ENCODE measurements around the gene RPS19. TPM values are rescaled to one million over a fixed set of nuclear protein-coding genes. Genes with fewer than 3 reads are reported as not detected.

The RPS19 gene
- total and polyA plus RNA-seq, 9 donors: 2,442 to 4,411 (median 2,569) TPM

- Histone ChIP-seq H3K9me3 (replicated peaks; ENCODE audit: control insufficient read depth, low read depth, low read length) (no peaks in the 10 kb centered on the region), H3K27ac (ENCODE audit: low read length) (no peak overlapping the region), H3K36me3 (ENCODE audit: control insufficient read depth, insufficient read depth, low read length) (no peaks in the 10 kb centered on the region), H3K27me3 (ENCODE audit: control insufficient read depth, insufficient read depth, low read length) (peaks cover 9% of the 10 kb centered on the region), H3K4me1 (ENCODE audit: control insufficient read depth, insufficient read depth, low read length) (no peaks in the 10 kb centered on the region), H3K4me3 (ENCODE audit: low read length) (no peak overlapping the region)
- no peak for DNase-seq
- WGBS (ENCODE audit: insufficient coverage): 76% methylated on average over 3 of the region's 13 CpGs
These were observed 21.9 kb upstream of the RPS19 start for GRCh38 chr19:41837981-41838708.

DNA sequence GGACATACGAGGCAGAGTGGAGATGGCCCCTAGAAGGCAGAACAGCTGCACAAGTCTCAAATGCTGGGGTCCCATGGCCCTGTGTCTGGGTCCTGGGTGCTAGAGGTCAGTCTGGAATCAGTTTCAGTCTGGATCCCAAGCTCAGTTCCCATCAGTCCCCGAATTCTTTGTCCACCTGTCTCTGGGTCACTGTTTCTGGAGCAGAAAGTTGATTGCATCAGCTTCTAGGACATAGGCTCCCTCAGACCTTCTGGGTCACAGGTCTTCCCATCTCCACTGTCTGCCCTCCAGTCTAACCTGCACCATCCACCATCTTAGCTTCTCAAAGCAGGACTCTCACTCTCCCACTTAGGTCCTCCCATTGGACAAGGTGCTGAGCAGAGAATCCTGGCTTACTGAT lies 20.8 kb upstream of the RPS19 start:
- Histone ChIP-seq H3K27me3 (ENCODE audit: control insufficient read depth, insufficient read depth, low read length) (peaks cover 9% of the 10 kb centered on the region), H3K36me3 (ENCODE audit: control insufficient read depth, insufficient read depth, low read length) (no peaks in the 10 kb centered on the region), H3K4me1 (ENCODE audit: control insufficient read depth, insufficient read depth, low read length) (no peaks in the 10 kb centered on the region), H3K27ac (ENCODE audit: low read length) (no peak overlapping the region), H3K9me3 (replicated peaks; ENCODE audit: control insufficient read depth, low read depth, low read length) (no peaks in the 10 kb centered on the region), H3K4me3 (ENCODE audit: low read length) (no peak overlapping the region)
- DNase-seq: no peak
- 59% methylated on average over 2 of the region's 2 CpGs for WGBS (ENCODE audit: insufficient coverage)

DNA sequence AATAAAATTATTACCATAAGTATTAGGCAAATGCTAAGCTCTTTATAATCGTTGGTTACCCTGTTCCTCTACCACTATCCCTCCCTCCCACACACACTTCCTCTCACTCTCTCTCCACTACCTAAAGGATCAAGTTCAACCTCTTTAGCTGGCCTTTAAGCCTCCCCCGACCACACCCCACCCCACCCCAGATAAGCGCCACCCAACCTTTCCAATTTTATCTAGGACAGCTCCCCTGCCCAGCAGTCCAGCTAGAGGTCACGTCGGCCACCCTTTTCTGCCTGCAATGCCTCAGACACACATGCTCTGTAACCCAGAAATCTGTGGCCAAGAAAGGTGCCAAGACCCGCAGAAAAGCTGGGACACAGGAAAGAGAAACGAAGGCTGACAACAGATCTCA lies 16.7 kb upstream of the RPS19 start:
- Histone ChIP-seq H3K4me3 (ENCODE audit: low read length) (no peak overlapping the region), H3K36me3 (ENCODE audit: control insufficient read depth, insufficient read depth, low read length) (no peaks in the 10 kb centered on the region), H3K27me3 (ENCODE audit: control insufficient read depth, insufficient read depth, low read length) (peaks cover 5% of the 10 kb centered on the region), H3K4me1 (ENCODE audit: control insufficient read depth, insufficient read depth, low read length) (no peaks in the 10 kb centered on the region), H3K9me3 (replicated peaks; ENCODE audit: control insufficient read depth, low read depth, low read length) (no peaks in the 10 kb centered on the region), H3K27ac (ENCODE audit: low read length) (no peak overlapping the region)
- 65% methylated on average over 7 of the region's 7 CpGs for WGBS (ENCODE audit: insufficient coverage)
- DNase-seq: no peak

- WGBS (ENCODE audit: insufficient coverage): 76% methylated on average over 30 of the region's 30 CpGs
- Histone ChIP-seq H3K9me3 (replicated peaks; ENCODE audit: control insufficient read depth, low read depth, low read length) (no peaks in the 10 kb centered on the region), H3K4me3 (ENCODE audit: low read length) (no peak within 1 kb of the TSS), H3K27ac (ENCODE audit: low read length) (no peak within 1 kb of the TSS), H3K4me1 (ENCODE audit: control insufficient read depth, insufficient read depth, low read length) (no peaks in the 10 kb centered on the region), H3K27me3 (ENCODE audit: control insufficient read depth, insufficient read depth, low read length) (no peaks in the 10 kb centered on the region), H3K36me3 (ENCODE audit: control insufficient read depth, insufficient read depth, low read length) (no peaks in the 10 kb centered on the region)
- no peak for DNase-seq
These were observed 15.5 kb upstream of the RPS19 start, which contains the start of gene LYPD4 for GRCh38 chr19:41844601-41845000. Gene LYPD4 (minus strand): TSS chr19:41844683. CDS start chr19:41839285, 5,398 bp downstream.

DNA sequence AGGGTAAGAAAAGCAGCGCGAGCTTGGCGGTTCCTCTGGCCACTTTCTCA lies 15.2 kb upstream of the RPS19 start, which contains the start of gene DMRTC2:
DMRTC2 (plus strand) TSS at position 42 of the 50 bp plus-strand sequence. CDS start 2,387 bp downstream, outside the sequence.
- WGBS (ENCODE audit: insufficient coverage): no CpG with 5 or more reads among the region's 3 CpGs
- H3K27me3 ChIP-seq (ENCODE audit: control insufficient read depth, insufficient read depth, low read length): no peaks in the 10 kb centered on the region

GRCh38 chr19:41845051-41845590 lies 14.9 kb upstream of the RPS19 start:
- Histone ChIP-seq H3K27me3 (ENCODE audit: control insufficient read depth, insufficient read depth, low read length) (no peaks in the 10 kb centered on the region), H3K27ac (ENCODE audit: low read length) (no peak overlapping the region), H3K4me3 (ENCODE audit: low read length) (no peak overlapping the region), H3K9me3 (replicated peaks; ENCODE audit: control insufficient read depth, low read depth, low read length) (no peaks in the 10 kb centered on the region), H3K36me3 (ENCODE audit: control insufficient read depth, insufficient read depth, low read length) (no peaks in the 10 kb centered on the region), H3K4me1 (ENCODE audit: control insufficient read depth, insufficient read depth, low read length) (no peaks in the 10 kb centered on the region)
- DNase-seq: no peak
- WGBS (ENCODE audit: insufficient coverage): 92% methylated on average over 7 of the region's 23 CpGs

More for the DNA sequence above, 15.2 kb upstream of the RPS19 start, which contains the start of gene DMRTC2:
- Histone ChIP-seq H3K9me3 (replicated peaks; ENCODE audit: control insufficient read depth, low read depth, low read length) (no peaks in the 10 kb centered on the region), H3K4me1 (ENCODE audit: control insufficient read depth, insufficient read depth, low read length) (no peaks in the 10 kb centered on the region), H3K27ac (ENCODE audit: low read length) (no peak within 1 kb of the TSS), H3K36me3 (ENCODE audit: control insufficient read depth, insufficient read depth, low read length) (no peaks in the 10 kb centered on the region), H3K4me3 (ENCODE audit: low read length) (no peak within 1 kb of the TSS)
- no peak for DNase-seq

DNA sequence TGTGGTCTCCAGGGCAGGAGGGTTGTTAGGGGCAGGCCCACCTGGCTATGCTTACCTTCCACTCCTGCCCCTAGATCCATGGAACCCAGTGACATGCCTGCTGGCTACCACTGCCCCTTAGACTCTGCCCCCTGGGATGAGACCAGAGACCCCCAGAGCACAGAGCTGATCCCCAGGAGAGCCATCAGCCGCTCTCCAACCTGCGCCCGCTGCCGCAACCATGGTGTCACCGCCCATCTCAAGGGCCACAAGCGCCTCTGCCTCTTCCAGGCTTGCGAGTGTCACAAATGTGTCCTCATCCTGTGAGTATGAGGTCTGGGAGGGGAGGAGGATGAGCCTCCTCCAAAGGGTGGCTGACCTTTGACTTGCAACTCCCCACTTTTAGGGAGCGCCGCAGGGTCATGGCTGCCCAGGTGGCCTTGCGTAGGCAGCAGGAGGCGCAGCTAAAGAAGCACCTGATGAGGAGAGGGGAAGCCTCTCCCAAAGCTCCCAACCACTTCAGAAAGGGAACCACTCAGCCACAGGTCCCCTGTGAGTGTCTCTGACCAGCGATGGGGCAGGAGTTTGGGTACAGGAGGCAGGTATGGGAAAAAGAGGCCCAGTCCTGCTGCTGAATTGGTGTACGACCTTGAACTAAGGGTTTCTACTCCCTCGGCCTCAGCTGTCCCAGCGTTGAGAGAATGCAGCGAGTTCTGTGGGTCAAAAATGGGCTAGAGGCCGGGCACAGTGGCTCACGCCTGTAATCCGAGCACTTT lies 12.5 kb upstream of the RPS19 start:
- no peaks in the 10 kb centered on the region for H3K36me3 ChIP-seq (ENCODE audit: control insufficient read depth, insufficient read depth, low read length)
- 86% methylated on average over 8 of the region's 19 CpGs for WGBS (ENCODE audit: insufficient coverage)
- no peak overlapping the region for H3K27ac ChIP-seq (ENCODE audit: low read length)
- H3K9me3 ChIP-seq (replicated peaks; ENCODE audit: control insufficient read depth, low read depth, low read length): no peaks in the 10 kb centered on the region
- H3K4me1 ChIP-seq (ENCODE audit: control insufficient read depth, insufficient read depth, low read length): no peaks in the 10 kb centered on the region
- H3K4me3 ChIP-seq (ENCODE audit: low read length): no peak overlapping the region
- DNase-seq: no peak
- peaks cover 7% of the 10 kb centered on the region for H3K27me3 ChIP-seq (ENCODE audit: control insufficient read depth, insufficient read depth, low read length)

DNA sequence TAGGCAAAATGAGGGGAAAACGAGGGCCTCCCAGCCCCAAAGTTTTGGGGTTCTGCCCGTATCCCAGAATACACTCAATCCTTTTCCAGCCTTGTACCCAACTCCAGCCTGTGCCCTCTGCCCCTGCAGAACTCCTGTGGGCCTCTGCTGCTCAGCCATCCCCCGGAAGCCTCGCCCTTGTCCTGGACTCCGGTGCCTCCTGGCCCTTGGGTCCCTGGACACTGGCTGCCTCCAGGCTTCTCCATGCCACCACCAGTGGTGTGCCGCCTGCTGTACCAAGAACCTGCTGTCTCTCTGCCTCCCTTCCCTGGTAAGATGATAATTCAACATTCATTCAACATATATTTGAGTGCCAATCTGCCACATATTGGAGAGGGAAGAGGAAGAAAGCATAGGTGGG lies 11.4 kb upstream of the RPS19 start:
- DNase-seq: no peak
- WGBS (ENCODE audit: insufficient coverage): 85% methylated on average over 5 of the region's 6 CpGs
- no peak overlapping the region for H3K4me3 ChIP-seq (ENCODE audit: low read length)
- H3K27me3 ChIP-seq (ENCODE audit: control insufficient read depth, insufficient read depth, low read length): peaks cover 10% of the 10 kb centered on the region
- no peak overlapping the region for H3K27ac ChIP-seq (ENCODE audit: low read length)
- no peaks in the 10 kb centered on the region for H3K9me3 ChIP-seq (replicated peaks; ENCODE audit: control insufficient read depth, low read depth, low read length)
- H3K36me3 ChIP-seq (ENCODE audit: control insufficient read depth, insufficient read depth, low read length): no peaks in the 10 kb centered on the region
- no peaks in the 10 kb centered on the region for H3K4me1 ChIP-seq (ENCODE audit: control insufficient read depth, insufficient read depth, low read length)

GRCh38 chr19:41849067-41849466 lies 11.0 kb upstream of the RPS19 start:
- Histone ChIP-seq H3K4me1 (ENCODE audit: control insufficient read depth, insufficient read depth, low read length) (no peaks in the 10 kb centered on the region), H3K27me3 (ENCODE audit: control insufficient read depth, insufficient read depth, low read length) (peaks cover 13% of the 10 kb centered on the region), H3K9me3 (replicated peaks; ENCODE audit: control insufficient read depth, low read depth, low read length) (no peaks in the 10 kb centered on the region), H3K27ac (ENCODE audit: low read length) (no peak overlapping the region), H3K36me3 (ENCODE audit: control insufficient read depth, insufficient read depth, low read length) (no peaks in the 10 kb centered on the region), H3K4me3 (ENCODE audit: low read length) (no peak overlapping the region)
- DNase-seq: no peak
- WGBS (ENCODE audit: insufficient coverage): no CpG with 5 or more reads among the region's 2 CpGs

GRCh38 chr19:41850381-41850780 lies 9.7 kb upstream of the RPS19 start:
- 62% methylated on average over 4 of the region's 5 CpGs for WGBS (ENCODE audit: insufficient coverage)
- H3K27ac ChIP-seq (ENCODE audit: low read length): no peak overlapping the region
- peaks cover 17% of the 10 kb centered on the region for H3K27me3 ChIP-seq (ENCODE audit: control insufficient read depth, insufficient read depth, low read length)
- no peaks in the 10 kb centered on the region for H3K36me3 ChIP-seq (ENCODE audit: control insufficient read depth, insufficient read depth, low read length)
- no peaks in the 10 kb centered on the region for H3K4me1 ChIP-seq (ENCODE audit: control insufficient read depth, insufficient read depth, low read length)
- no peak for DNase-seq
- no peaks in the 10 kb centered on the region for H3K9me3 ChIP-seq (replicated peaks; ENCODE audit: control insufficient read depth, low read depth, low read length)
- no peak overlapping the region for H3K4me3 ChIP-seq (ENCODE audit: low read length)
